Measurements from ENCODE around the gene CDC42BPA. TPM values are rescaled to one million over a fixed set of nuclear protein-coding genes. Genes with fewer than 3 reads are reported as not detected.

CDC42BPA gene
- total RNA-seq, 2 experiments from 2014 or later, result 1.8 to 2.1 TPM

- no peak for DNase-seq
- TF ChIP-seq, protein P1, sequence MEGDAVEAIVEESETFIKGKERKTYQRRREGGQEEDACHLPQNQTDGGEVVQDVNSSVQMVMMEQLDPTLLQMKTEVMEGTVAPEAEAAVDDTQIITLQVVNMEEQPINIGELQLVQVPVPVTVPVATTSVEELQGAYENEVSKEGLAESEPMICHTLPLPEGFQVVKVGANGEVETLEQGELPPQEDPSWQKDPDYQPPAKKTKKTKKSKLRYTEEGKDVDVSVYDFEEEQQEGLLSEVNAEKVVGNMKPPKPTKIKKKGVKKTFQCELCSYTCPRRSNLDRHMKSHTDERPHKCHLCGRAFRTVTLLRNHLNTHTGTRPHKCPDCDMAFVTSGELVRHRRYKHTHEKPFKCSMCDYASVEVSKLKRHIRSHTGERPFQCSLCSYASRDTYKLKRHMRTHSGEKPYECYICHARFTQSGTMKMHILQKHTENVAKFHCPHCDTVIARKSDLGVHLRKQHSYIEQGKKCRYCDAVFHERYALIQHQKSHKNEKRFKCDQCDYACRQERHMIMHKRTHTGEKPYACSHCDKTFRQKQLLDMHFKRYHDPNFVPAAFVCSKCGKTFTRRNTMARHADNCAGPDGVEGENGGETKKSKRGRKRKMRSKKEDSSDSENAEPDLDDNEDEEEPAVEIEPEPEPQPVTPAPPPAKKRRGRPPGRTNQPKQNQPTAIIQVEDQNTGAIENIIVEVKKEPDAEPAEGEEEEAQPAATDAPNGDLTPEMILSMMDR (IDR thresholded peaks at IDR 0.05), result no peak
- Mint-ChIP-seq H3K27ac (no peak overlapping the region), H3K4me3 (no peak overlapping the region), H3K36me3 (ENCODE audit: low read depth) (peaks cover 11% of the 10 kb centered on the region), H3K4me1 (ENCODE audit: low read depth) (peaks cover 5% of the 10 kb centered on the region), H3K9me3 (no peaks in the 10 kb centered on the region), H3K27me3 (no peaks in the 10 kb centered on the region)
- CTCF ChIA-PET, result interaction anchor here (0.7 kb wide), 1 partner anchor 44 kb away, joined by 3 read pairs; the partner anchor contains the start of gene COQ8A
- no peak for ATAC-seq
- intact Hi-C loops (cut with micrococcal nuclease), result no loop called here
- POLR2A ChIA-PET, result interaction anchor here (0.7 kb wide), 1 partner anchor 450 kb away, joined by 3 read pairs; no protein-coding TSS in a partner anchor
Measured at GRCh38 chr1:226983992-226984364, 334.3 kb downstream of the CDC42BPA start.

DNA sequence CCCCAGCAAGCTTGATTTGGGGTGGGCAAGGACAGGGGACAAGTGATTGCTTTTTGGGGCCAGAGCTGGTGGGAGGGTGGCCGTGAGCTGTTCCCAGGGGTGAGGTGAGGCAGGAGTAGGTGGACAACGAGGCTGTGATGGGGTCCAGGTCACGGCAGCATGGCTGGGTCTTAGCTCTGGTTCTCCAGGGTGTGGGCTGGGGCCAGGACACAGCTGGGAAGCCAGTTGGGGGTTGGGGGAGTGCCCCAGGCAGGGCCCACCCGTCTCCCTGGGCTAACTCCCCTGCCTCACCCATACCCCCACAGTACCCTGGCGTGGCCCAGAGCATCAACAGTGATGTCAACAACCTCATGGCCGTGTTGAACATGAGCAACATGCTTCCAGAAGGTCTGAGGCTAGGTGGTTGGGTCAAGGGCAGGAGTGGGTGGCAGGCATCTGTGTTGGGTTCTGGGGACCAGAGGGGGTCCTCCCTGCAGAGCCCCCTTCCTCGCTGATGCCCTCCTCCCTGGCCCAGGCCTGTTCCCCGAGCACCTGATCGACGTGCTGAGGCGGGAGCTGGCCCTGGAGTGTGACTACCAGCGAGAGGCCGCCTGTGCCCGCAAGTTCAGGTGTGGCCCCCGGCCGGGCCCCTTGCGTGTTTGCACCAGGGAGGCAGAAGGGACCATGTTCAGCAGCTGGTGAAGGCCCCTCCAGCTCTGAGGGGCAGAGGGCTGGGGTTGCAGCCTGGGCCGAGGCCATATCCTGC, 334.9 kb downstream of the CDC42BPA start:
- ATAC-seq (no peak), DNase-seq (no peak)
- POLR2A ChIA-PET, result no interaction called here
- H3K4me1 Mint-ChIP-seq (ENCODE audit: low read depth), result no peaks in the 10 kb centered on the region
- TF ChIP-seq, protein P1 (IDR thresholded peaks at IDR 0.05), result no peak
- H3K4me3 Mint-ChIP-seq, result no peak overlapping the region
- no peaks in the 10 kb centered on the region for H3K27me3 Mint-ChIP-seq
- intact Hi-C loops (cut with micrococcal nuclease), result no loop called here
- no peak overlapping the region for H3K27ac Mint-ChIP-seq
- no peaks in the 10 kb centered on the region for H3K9me3 Mint-ChIP-seq
- CTCF ChIA-PET, result interaction anchor here (0.7 kb wide), 1 partner anchor 43 kb away, joined by 3 read pairs; the partner anchor contains the start of gene COQ8A
- H3K36me3 Mint-ChIP-seq (ENCODE audit: low read depth), result peaks cover 11% of the 10 kb centered on the region

DNA sequence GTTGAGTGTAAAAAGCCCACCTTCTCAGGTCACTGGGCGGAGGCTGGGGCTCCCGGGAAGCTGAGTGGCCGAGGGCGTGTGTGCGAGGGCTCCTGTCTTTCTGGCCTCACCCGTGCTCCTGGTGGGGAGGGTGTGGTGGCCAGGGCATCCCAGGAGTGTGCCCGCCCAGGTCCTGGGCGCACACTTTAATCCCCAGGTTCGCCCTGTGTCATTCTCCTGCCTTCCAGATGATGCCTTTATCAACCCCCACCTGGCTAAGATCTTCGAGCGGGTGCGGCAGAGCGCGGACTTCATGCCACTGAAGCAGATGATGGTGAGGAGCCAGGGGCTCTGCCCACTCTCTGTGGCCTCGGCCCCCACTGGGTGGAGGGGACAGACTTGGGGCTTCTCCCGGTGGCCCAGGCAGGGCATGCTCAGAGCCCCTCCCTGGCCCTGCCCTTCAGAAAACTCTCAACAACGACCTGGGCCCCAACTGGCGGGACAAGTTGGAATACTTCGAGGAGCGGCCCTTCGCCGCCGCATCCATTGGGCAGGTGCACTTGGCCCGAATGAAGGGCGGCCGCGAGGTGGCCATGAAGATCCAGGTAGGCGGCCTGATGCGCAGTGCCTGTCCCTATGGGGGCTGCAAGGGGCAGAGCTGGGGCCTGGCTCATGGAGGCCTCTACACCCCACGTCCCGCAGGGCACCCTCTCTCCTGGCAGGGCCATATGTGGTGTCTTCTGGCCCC, 335.7 kb downstream of the CDC42BPA start:
- H3K27ac Mint-ChIP-seq, result no peak overlapping the region
- H3K9me3 Mint-ChIP-seq, result no peaks in the 10 kb centered on the region
- H3K36me3 Mint-ChIP-seq (ENCODE audit: low read depth), result peaks cover 11% of the 10 kb centered on the region
- no peaks in the 10 kb centered on the region for H3K27me3 Mint-ChIP-seq
- DNase-seq (no peak), ATAC-seq (no peak)
- intact Hi-C loops (cut with micrococcal nuclease), result no loop called here
- H3K4me3 Mint-ChIP-seq, result no peak overlapping the region
- CTCF ChIA-PET, result no interaction called here
- TF ChIP-seq, protein P1 (IDR thresholded peaks at IDR 0.05), result no peak
- no peaks in the 10 kb centered on the region for H3K4me1 Mint-ChIP-seq (ENCODE audit: low read depth)
- POLR2A ChIA-PET, result interaction anchor here (0.6 kb wide), 1 partner anchor 18 kb away, joined by 3 read pairs; no protein-coding TSS in a partner anchor

GRCh38 chr1:226981838-226982237, 336.5 kb downstream of the CDC42BPA start:
- H3K36me3 Mint-ChIP-seq (ENCODE audit: low read depth), result peaks cover 11% of the 10 kb centered on the region

More at GRCh38 chr1:226981838-226982237, 336.5 kb downstream of the CDC42BPA start:
- Mint-ChIP-seq H3K4me3 (no peak overlapping the region), H3K27ac (no peak overlapping the region), H3K27me3 (no peaks in the 10 kb centered on the region), H3K4me1 (ENCODE audit: low read depth) (no peaks in the 10 kb centered on the region), H3K9me3 (no peaks in the 10 kb centered on the region)
- ChIA-PET CTCF (no interaction called here), POLR2A (interaction anchor here (0.6 kb wide), 1 partner anchor 18 kb away, joined by 3 read pairs; no protein-coding TSS in a partner anchor)
- TF ChIP-seq, protein P1 (IDR thresholded peaks at IDR 0.05), result no peak
- intact Hi-C loops (cut with micrococcal nuclease), result no loop called here
- ATAC-seq (no peak), DNase-seq (no peak)

Measured in activated CD8-positive, alpha-beta T cell treated with anti-CD3 and anti-CD28 coated beads for 36 hours (primary cell).